SK-N-SH (cell line): ENCODE results near the gene FHL2.

Experiments
- EZH2phosphoT487 ChIP-seq: fragments of 200-600 bp; sonication (generic); IDR thresholded peaks from 2 replicates; pipeline ENCODE4 v1.6.1; 2017; ENCODE audit warnings: low read depth, mixed run types, mild to moderate bottlenecking, antibody characterized with exemption, moderate library complexity, borderline replicate concordance
- MXI1 ChIP-seq: IDR thresholded peaks from 2 replicates; pipeline ENCODE4 v1.6.1; 2012; ENCODE audit warnings: mild to moderate bottlenecking, low read depth, low read length, improper control_type of control experiment
- POLR2AphosphoS5 ChIP-seq: IDR thresholded peaks from 2 replicates; pipeline ENCODE4 v1.6.1; 2012; ENCODE audit warnings: low read depth, low read length
- RAD21 ChIP-seq: IDR thresholded peaks from 2 replicates; pipeline ENCODE4 v1.6.1; 2012; ENCODE audit warnings: mild to moderate bottlenecking, low read length

DNA sequence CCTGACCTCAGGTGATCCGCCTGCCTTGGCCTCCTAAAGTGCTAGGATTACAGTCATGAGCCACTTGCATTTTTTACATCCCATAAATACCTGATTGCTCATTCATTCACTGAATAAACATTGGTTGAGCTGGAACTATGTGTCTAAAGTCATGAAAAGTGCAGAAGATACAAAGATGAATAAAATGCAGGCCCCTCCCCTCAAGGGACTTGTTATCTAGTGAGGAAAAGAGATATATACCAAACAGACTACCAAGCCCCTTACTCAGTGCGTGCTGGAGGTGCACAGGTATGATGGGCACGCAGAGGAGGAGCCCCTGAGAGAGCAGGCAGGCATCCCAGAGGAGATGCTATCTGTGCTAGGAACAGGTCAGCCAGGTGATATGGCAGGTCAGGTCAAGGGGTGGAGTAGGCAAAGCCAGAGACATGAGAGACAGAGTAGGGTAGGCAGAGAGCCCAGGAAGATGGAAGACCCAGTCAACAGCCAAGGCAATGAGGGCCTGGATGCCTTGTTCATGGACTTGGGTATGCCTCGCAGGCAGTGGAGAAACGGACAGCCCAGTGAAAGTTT lies 7.7 kb downstream of the FHL2 start:
- TF ChIP-seq MXI1 = no peak
- no peak for TF ChIP-seq EZH2phosphoT487
- no peak for TF ChIP-seq POLR2AphosphoS5
- TF ChIP-seq RAD21 = no peak
